Measurements from ENCODE around the gene SIRPB2. TPM values are rescaled to one million over a fixed set of nuclear protein-coding genes. Genes with fewer than 3 reads are reported as not detected.

SIRPB2 gene
- total RNA-seq, 4 donors from 2014 or later, result 0.94 to 6.2 (median 1.5) TPM

DNA sequence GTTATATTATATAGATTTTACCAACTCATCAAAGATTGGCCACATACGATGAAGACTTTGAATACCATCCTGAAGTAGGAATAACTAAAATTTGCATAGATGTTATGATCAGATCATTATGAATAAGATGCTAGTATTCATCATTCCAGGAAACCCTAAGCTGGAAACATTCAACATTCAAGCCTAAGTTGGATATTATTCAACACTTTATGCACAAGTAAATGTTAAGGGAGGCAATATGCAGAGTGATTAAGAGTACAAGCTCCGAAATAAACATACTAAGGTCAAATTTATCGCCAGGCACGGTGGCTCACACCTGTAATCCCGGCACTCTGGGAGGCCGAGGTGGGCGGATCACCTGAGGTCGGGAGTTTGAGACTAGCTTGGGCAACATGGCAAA is 55.0 kb downstream of the SIRPB2 start:
- Histone ChIP-seq H3K9me3 (no peaks in the 10 kb centered on the region), H3K36me3 (peaks cover 0 to 25% of the 10 kb centered on the region in 2 donors), H3K4me3 (no peak overlapping the region), H3K27me3 (no peaks in the 10 kb centered on the region), H3K4me1 (peaks cover 0 to 3% of the 10 kb centered on the region in 2 donors), H3K27ac (no peak overlapping the region)
- intact Hi-C loops (cut with DNase I; ENCODE audit: low total_unique reads), result no loop called here
- TF ChIP-seq POLR2A (IDR thresholded peaks at IDR 0.05), result no peak
- TF ChIP-seq CTCF (IDR thresholded peaks at IDR 0.05 in 4 of 5, conservative IDR thresholded peaks at IDR 0.05 in 1 of 5), result no peak
- DNase-seq, result no peak
- in situ Hi-C loops (cut with MboI; ENCODE audit: low sequenced_read_pairs in 4 of 4), result loop anchor here (5.0 to 10.0 kb wide), 3 partner anchors 119 to 124 kb away; no protein-coding TSS in a partner anchor
- ATAC-seq, result no peak

DNA sequence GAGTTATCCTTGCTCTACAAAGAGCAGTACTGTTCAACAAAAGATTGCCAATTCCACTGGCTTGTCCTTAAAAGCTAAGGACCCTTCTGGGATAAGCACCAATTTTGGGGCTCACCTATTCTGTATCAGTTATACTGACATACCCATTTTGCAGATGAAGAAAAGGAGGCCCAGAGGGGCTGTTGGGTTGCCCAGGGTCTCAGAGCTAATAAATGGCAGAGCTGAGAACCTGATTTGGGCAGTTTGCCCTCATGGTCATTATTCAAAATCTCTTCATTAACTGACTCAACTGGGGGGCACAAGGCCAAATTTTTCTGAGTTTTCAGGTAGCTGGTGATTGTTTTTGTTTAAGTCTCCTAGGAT is 55.9 kb downstream of the SIRPB2 start:
- no peak for TF ChIP-seq POLR2A (IDR thresholded peaks at IDR 0.05)
- no peak for TF ChIP-seq CTCF (IDR thresholded peaks at IDR 0.05 in 4 of 5, conservative IDR thresholded peaks at IDR 0.05 in 1 of 5)
- intact Hi-C loops (cut with DNase I; ENCODE audit: low total_unique reads) (no loop called here), in situ Hi-C loops (cut with MboI; ENCODE audit: low sequenced_read_pairs in 4 of 4) (loop anchor here (5.0 to 10.0 kb wide), 3 partner anchors 118 to 123 kb away; no protein-coding TSS in a partner anchor)
- ATAC-seq (no peak), DNase-seq (no peak)
- no peak overlapping the region for H3K4me3 ChIP-seq
- H3K9me3 ChIP-seq, result no peaks in the 10 kb centered on the region
- H3K27me3 ChIP-seq, result no peaks in the 10 kb centered on the region
- peaks cover 0 to 16% of the 10 kb centered on the region in 2 donors for H3K36me3 ChIP-seq
- H3K27ac ChIP-seq, result no peak overlapping the region
- peaks cover 0 to 3% of the 10 kb centered on the region in 2 donors for H3K4me1 ChIP-seq

GRCh38 chr20:1434571-1435336 is 56.5 kb downstream of the SIRPB2 start:
- Histone ChIP-seq H3K27me3 (no peaks in the 10 kb centered on the region), H3K9me3 (no peaks in the 10 kb centered on the region), H3K4me1 (peaks cover 0 to 3% of the 10 kb centered on the region in 2 donors), H3K27ac (no peak overlapping the region), H3K36me3 (peaks cover 0 to 10% of the 10 kb centered on the region in 2 donors), H3K4me3 (no peak overlapping the region)
- DNase-seq (peak in 1 of 2 donors; percentile 30), ATAC-seq (no peak)
- no peak for TF ChIP-seq CTCF (IDR thresholded peaks at IDR 0.05 in 4 of 5, conservative IDR thresholded peaks at IDR 0.05 in 1 of 5)
- TF ChIP-seq POLR2A (IDR thresholded peaks at IDR 0.05), result no peak
- intact Hi-C loops (cut with DNase I; ENCODE audit: low total_unique reads) (no loop called here), in situ Hi-C loops (cut with MboI; ENCODE audit: low sequenced_read_pairs in 4 of 4) (loop anchor here (5.0 to 10.0 kb wide), 3 partner anchors 117 to 122 kb away; no protein-coding TSS in a partner anchor)

DNA sequence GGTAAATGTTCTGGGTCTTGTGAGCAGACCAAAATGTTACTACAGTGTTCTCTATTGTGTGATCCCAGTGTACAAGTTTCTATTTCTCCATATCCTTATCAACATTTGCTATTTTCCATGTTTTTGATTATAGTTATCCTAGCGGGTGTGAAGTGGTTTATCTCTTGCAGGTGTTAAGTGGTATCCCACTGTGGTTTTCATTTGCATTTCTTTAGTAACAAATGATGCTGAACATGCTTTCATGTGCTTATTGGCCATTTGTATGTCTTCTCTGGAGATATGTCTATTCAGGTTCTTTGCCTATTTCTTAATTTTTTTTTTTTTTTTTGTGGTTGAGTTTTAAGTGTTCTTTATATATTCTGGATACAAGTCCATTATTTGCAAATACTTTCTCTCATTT is 60.1 kb downstream of the SIRPB2 start:
- no peak for ATAC-seq
- Histone ChIP-seq H3K4me3 (no peak overlapping the region), H3K36me3 (peaks cover 0 to 9% of the 10 kb centered on the region in 2 donors), H3K27me3 (no peaks in the 10 kb centered on the region), H3K27ac (no peak overlapping the region), H3K4me1 (peaks cover 0 to 3% of the 10 kb centered on the region in 2 donors), H3K9me3 (no peaks in the 10 kb centered on the region)
- intact Hi-C loops (cut with DNase I; ENCODE audit: low total_unique reads), result no loop called here
- in situ Hi-C loops (cut with MboI; ENCODE audit: low sequenced_read_pairs in 4 of 4), result loop anchor here in 2 of 4 donors (10.0 kb wide), 1 partner anchor 116 kb away; no protein-coding TSS in a partner anchor
- DNase-seq, result no peak
- TF ChIP-seq CTCF (IDR thresholded peaks at IDR 0.05 in 4 of 5, conservative IDR thresholded peaks at IDR 0.05 in 1 of 5), result no peak
- no peak for TF ChIP-seq POLR2A (IDR thresholded peaks at IDR 0.05)
